Prostate gland (tissue), 2 donors: Measurements from ENCODE around the gene FXYD5. TPM values are rescaled to one million over a fixed set of nuclear protein-coding genes. Genes with fewer than 3 reads are reported as not detected.
A peak's percentile ranks its signal among the peaks of the same experiment; 100 is the strongest.

Experiments used
- DNase-seq: peaks from one replicate; pipeline ENCODE4 v3.0.0-alpha.2; 2019; ENCODE audit warnings: low spot score
- H3K27ac ChIP-seq, 2 donors: fragments of 200-600 bp; sonication (generic); 2 replicates each; pipeline ENCODE4 v1.5.1; 2017 to 2019
- H3K27me3 ChIP-seq: fragments of 200-600 bp; sonication (generic); replicated peaks from 2 replicates; pipeline ENCODE4 v1.5.1; 2019; ENCODE audit not compliant: insufficient read depth
- H3K36me3 ChIP-seq, 2 donors: fragments of 200-600 bp; sonication (generic); 1 replicate in 1 of 2; 2 replicates in 1 of 2; pipeline versions ENCODE4 v1.5.1 to v1.8.1; 2017 to 2019
- H3K4me1 ChIP-seq: fragments of 200-600 bp; sonication (generic); replicated peaks from 2 replicates; pipeline ENCODE4 v1.5.1; 2019
- H3K4me3 ChIP-seq, 2 donors: fragments of 200-600 bp; sonication (generic); 2 replicates each; pipeline ENCODE4 v1.5.1; 2017 to 2019
- H3K9me3 ChIP-seq: fragments of 200-600 bp; sonication (generic); 2 replicates; pipeline ENCODE4 v1.5.1; 2017
- POLR2A ChIP-seq: fragments of 450-650 bp; IDR thresholded peaks from one replicate; pipeline ENCODE4 v1.6.1; 2016; ENCODE audit warnings: antibody characterized with exemption, mild to moderate bottlenecking
- POLR2AphosphoS5 ChIP-seq: sonication (generic); formaldehyde crosslinking; IDR thresholded peaks from one replicate; pipeline ENCODE4 v1.6.1; 2017; ENCODE audit warnings: antibody characterized with exemption
- WGBS: methylation state at CpG from one replicate; pipeline ENCODE4 v1.1.5; 2018; 5-methylcytosine and 5-hydroxymethylcytosine counted together
- intact Hi-C: fragments of 100-400 bp; cut with DNase I; formaldehyde crosslinking; loops from one replicate; pipeline ENCODE4 v1.14.2; 2022
- total RNA-seq, 2 donors: library from RNA; depleted of rRNA; stranded (reverse); fragments of >200 nt; gene quantifications; one replicate each; pipeline ENCODE4 v1.1.0, GENCODE V29; 2016
- TF ChIP-seq, protein P1 (sequence below), 4 experiments: fragments of 200-600 bp in 2 of 4; fragments of 450-650 bp in 2 of 4; sonication (generic) in 2 of 4; IDR thresholded peaks; 1 replicate in 3 of 4; 2 replicates in 1 of 4; pipeline ENCODE4 v1.5.1; 2016 to 2019; ENCODE audit warnings: antibody characterized with exemption in 4 of 4, mild to moderate bottlenecking in 2 of 4, moderate library complexity in 2 of 4

Gene FXYD5
- total RNA-seq, 2 donors from 2014 or later, result 18.8 to 43.2 TPM

DNA sequence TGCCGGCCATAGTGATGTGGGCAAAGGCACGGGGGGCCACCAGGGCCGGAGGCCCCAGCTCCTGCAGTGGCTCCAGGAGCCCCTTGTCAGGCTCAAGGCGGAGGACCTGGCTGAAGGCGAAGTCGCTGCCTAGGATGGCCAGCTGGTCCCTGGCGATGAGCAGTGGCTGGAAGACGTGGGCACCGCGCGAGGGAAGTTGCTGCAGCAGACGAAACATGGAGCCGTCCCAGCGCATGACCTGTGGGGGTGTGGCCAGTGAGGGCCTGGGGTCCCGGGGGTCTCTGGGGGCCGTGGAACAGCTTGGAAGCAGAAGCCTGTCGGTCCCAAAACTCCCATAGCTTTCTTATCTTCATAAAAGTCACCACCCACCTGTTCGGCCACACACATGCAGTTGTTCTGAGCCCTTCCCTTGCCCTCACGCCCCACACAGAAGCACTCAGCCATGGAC is 29.2 kb upstream of the FXYD5 start:
- no peak for DNase-seq
- peaks cover 31% of the 10 kb centered on the region for H3K4me1 ChIP-seq
- H3K36me3 ChIP-seq, result no peaks in the 10 kb centered on the region
- no peaks in the 10 kb centered on the region for H3K9me3 ChIP-seq
- H3K4me3 ChIP-seq, result no peak overlapping the region
- intact Hi-C loops, result no loop called here
- no peaks in the 10 kb centered on the region for H3K27me3 ChIP-seq
- peak overlapping the region; percentile 85 to 88 for H3K27ac ChIP-seq
- no peak for TF ChIP-seq POLR2A
- TF ChIP-seq POLR2AphosphoS5, result no peak
- TF ChIP-seq, protein P1, sequence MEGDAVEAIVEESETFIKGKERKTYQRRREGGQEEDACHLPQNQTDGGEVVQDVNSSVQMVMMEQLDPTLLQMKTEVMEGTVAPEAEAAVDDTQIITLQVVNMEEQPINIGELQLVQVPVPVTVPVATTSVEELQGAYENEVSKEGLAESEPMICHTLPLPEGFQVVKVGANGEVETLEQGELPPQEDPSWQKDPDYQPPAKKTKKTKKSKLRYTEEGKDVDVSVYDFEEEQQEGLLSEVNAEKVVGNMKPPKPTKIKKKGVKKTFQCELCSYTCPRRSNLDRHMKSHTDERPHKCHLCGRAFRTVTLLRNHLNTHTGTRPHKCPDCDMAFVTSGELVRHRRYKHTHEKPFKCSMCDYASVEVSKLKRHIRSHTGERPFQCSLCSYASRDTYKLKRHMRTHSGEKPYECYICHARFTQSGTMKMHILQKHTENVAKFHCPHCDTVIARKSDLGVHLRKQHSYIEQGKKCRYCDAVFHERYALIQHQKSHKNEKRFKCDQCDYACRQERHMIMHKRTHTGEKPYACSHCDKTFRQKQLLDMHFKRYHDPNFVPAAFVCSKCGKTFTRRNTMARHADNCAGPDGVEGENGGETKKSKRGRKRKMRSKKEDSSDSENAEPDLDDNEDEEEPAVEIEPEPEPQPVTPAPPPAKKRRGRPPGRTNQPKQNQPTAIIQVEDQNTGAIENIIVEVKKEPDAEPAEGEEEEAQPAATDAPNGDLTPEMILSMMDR (IDR thresholded peaks at IDR 0.05), result no peak
- WGBS, result 81% methylated on average over 18 of the region's 19 CpGs

DNA sequence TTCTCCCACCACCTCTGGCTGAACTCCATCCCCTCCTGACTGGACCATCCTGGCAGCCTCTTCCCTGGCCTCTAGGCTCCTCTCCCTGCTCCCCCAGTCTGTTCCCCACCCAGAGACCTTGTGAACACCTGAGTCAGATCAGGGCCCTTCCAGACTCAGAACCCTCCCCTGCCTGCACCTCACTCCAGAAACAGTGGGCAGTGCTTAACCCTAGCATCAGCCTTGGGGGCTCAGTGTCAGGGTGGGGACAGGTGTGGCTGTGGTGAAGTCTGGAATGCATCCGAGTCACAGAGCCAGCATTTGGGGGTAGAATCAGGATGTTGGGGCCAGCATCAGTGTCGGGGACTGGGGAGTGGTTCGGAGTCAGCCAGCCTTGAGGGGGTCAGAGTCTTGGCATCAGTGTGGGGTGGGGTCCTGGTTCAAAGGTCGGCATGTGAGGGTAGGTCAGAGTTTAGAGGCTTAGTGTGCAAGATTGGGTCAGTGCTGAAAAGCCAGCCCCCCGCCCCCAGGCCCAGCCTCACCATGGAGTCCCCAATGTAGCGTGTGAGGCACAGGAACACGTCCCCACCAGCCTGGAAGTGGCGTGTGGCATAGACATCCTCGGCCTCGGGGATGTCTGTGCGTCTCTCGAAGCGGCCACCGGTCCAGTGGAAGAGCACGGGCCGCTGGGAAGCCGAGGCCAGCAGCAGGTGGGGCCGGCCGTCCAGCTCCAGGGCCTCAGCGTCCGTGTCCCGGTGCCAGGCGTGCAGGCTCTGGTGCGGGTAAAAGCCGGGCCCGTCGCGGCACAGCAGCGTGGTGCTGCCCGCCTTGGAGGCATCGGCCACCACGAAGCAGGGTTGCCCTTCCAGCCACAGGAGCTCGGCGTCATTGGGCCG is 28.5 kb upstream of the FXYD5 start:
- H3K27ac ChIP-seq, result peak overlapping the region; percentile 9 to 88
- peaks cover 35% of the 10 kb centered on the region for H3K4me1 ChIP-seq
- TF ChIP-seq, protein P1 (IDR thresholded peaks at IDR 0.05), result no peak
- TF ChIP-seq POLR2A (no peak), POLR2AphosphoS5 (no peak)
- intact Hi-C loops, result no loop called here
- H3K36me3 ChIP-seq, result no peaks in the 10 kb centered on the region
- DNase-seq, result no peak
- no peaks in the 10 kb centered on the region for H3K27me3 ChIP-seq
- WGBS, result 81% methylated on average over 31 of the region's 35 CpGs
- H3K9me3 ChIP-seq, result no peaks in the 10 kb centered on the region
- no peak overlapping the region for H3K4me3 ChIP-seq

- peak overlapping the region; percentile 9 to 88 for H3K27ac ChIP-seq
Measured at GRCh38 chr19:35126624-35126959, 27.9 kb upstream of the FXYD5 start.

GRCh38 chr19:35127871-35128270 is 26.7 kb upstream of the FXYD5 start:
- peaks cover 36% of the 10 kb centered on the region for H3K4me1 ChIP-seq
- H3K4me3 ChIP-seq, result no peak overlapping the region
- TF ChIP-seq POLR2AphosphoS5, result no peak
- TF ChIP-seq, protein P1 (IDR thresholded peaks at IDR 0.05), result no peak
- no peak for TF ChIP-seq POLR2A
- H3K27ac ChIP-seq, result peak overlapping the region; percentile 72 to 88
- H3K36me3 ChIP-seq, result no peaks in the 10 kb centered on the region
- intact Hi-C loops, result no loop called here
- H3K27me3 ChIP-seq, result no peaks in the 10 kb centered on the region
- DNase-seq, result no peak
- no peaks in the 10 kb centered on the region for H3K9me3 ChIP-seq
- WGBS, result 75% methylated on average over 7 of the region's 7 CpGs

More at GRCh38 chr19:35126624-35126959, 27.9 kb upstream of the FXYD5 start:
- Histone ChIP-seq H3K4me3 (no peak overlapping the region), H3K36me3 (no peaks in the 10 kb centered on the region), H3K9me3 (no peaks in the 10 kb centered on the region), H3K27me3 (no peaks in the 10 kb centered on the region), H3K4me1 (peaks cover 41% of the 10 kb centered on the region)
- DNase-seq, result no peak
- 46% methylated on average over 20 of the region's 20 CpGs for WGBS
- intact Hi-C loops, result no loop called here
- TF ChIP-seq POLR2AphosphoS5 (no peak), POLR2A (no peak)
- TF ChIP-seq, protein P1 (IDR thresholded peaks at IDR 0.05), result no peak
